ENCODE measurements around the gene PPIP5K1. TPM values are rescaled to one million over a fixed set of nuclear protein-coding genes. Genes with fewer than 3 reads are reported as not detected.

PPIP5K1 gene
- total and polyA plus RNA-seq, 2 donors from 2014 or later = 7.7 to 64.6 TPM

DNA sequence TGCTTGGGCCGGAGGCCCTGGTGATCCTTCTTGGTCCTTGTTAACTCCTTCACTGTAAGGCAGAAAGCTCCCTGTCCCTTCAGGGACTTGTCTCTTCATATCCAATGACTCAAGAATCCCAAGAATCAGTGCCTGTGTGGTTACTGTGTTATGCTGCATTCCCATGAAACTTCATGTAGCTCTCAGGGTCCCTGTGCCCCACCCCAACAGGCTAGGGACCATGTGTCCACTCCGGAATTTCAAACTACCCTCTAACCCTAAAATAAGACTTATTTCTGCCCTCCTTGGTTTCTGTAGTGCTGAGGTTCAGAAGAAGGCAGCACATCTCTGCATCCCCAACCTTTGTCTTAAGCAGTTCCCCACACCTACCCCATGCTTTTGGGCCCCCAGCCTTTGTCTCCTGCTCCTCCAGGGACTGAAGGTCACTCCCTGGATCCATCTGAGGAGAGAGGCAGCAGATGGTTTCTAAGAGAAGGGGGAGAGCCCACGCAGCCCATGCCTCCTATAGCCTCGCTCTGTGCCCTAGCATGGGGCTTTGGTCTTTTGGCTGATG lies 73.1 kb downstream of the PPIP5K1 start:
- intact Hi-C loops (cut with DNase I) = no loop called here
- TF ChIP-seq, protein P1, sequence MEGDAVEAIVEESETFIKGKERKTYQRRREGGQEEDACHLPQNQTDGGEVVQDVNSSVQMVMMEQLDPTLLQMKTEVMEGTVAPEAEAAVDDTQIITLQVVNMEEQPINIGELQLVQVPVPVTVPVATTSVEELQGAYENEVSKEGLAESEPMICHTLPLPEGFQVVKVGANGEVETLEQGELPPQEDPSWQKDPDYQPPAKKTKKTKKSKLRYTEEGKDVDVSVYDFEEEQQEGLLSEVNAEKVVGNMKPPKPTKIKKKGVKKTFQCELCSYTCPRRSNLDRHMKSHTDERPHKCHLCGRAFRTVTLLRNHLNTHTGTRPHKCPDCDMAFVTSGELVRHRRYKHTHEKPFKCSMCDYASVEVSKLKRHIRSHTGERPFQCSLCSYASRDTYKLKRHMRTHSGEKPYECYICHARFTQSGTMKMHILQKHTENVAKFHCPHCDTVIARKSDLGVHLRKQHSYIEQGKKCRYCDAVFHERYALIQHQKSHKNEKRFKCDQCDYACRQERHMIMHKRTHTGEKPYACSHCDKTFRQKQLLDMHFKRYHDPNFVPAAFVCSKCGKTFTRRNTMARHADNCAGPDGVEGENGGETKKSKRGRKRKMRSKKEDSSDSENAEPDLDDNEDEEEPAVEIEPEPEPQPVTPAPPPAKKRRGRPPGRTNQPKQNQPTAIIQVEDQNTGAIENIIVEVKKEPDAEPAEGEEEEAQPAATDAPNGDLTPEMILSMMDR (IDR thresholded peaks at IDR 0.05; ENCODE audit: borderline replicate concordance, extremely low read depth, insufficient read depth) = no peak
- no peak for FAIRE-seq
- peak overlapping the region; percentile 15 to 36 (median 24) for H3K4me3 ChIP-seq (ENCODE audit: low read length in 3 of 3)
- H3K27me3 ChIP-seq (ENCODE audit: control insufficient read depth, insufficient read depth, low read length) = no peaks in the 10 kb centered on the region
- peak overlapping the region in 2 of 3 donors; percentile 22 to 26 for H3K9ac ChIP-seq (ENCODE audit: low read length in 3 of 3)
- H3K36me3 ChIP-seq (ENCODE audit: control insufficient read depth in 2 of 3, insufficient read depth in 3 of 3, low read length in 3 of 3) = peaks cover 0 to 6% (median 3%) of the 10 kb centered on the region in 3 donors
- H3K27ac ChIP-seq (ENCODE audit: low read depth in 2 of 2, low read length in 2 of 2) = no peak overlapping the region
- peaks cover 0 to 11% (median 9%) of the 10 kb centered on the region in 3 donors for H3K4me1 ChIP-seq (ENCODE audit: control insufficient read depth in 2 of 3, insufficient read depth in 2 of 3, low read depth in 1 of 3, low read length in 3 of 3)
- DNase-seq = peak in 2 of 5 donors; percentile 46 to 68
- no peaks in the 10 kb centered on the region for H3K9me3 ChIP-seq (ENCODE audit: control insufficient read depth in 2 of 3, insufficient read depth in 1 of 3, low read length in 3 of 3)

DNA sequence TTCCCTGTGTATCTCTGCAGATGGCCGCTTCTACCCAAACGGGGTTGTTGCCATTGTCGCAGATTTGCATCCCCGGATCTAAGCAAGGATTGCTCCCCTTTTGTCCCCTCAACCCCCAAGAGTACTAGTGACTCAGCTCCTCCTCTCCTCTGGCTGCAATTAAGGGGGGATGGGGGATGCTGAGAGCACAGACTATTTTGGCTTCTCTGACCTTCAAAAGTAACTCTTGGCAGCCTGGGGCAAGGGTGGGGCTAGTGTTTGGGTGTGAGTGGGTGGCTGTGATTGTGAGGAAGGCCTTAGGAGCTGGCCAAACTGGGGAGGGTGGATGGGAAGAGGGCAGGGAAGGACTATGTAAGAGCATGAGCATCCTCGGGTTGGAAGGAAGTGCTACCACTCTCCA lies 73.8 kb downstream of the PPIP5K1 start:
- TF ChIP-seq, protein P1 (IDR thresholded peaks at IDR 0.05; ENCODE audit: borderline replicate concordance, extremely low read depth, insufficient read depth) = no peak
- no peak for DNase-seq
- intact Hi-C loops (cut with DNase I) = no loop called here
- Histone ChIP-seq H3K9me3 (ENCODE audit: control insufficient read depth in 2 of 3, insufficient read depth in 1 of 3, low read length in 3 of 3) (no peaks in the 10 kb centered on the region), H3K27ac (ENCODE audit: low read depth in 2 of 2, low read length in 2 of 2) (no peak overlapping the region), H3K4me3 (ENCODE audit: low read length in 3 of 3) (peak overlapping the region in 1 of 3 donors; percentile 14), H3K4me1 (ENCODE audit: control insufficient read depth in 2 of 3, insufficient read depth in 2 of 3, low read depth in 1 of 3, low read length in 3 of 3) (peaks cover 2 to 16% (median 9%) of the 10 kb centered on the region in 3 donors), H3K27me3 (ENCODE audit: control insufficient read depth, insufficient read depth, low read length) (no peaks in the 10 kb centered on the region), H3K36me3 (ENCODE audit: control insufficient read depth in 2 of 3, insufficient read depth in 3 of 3, low read length in 3 of 3) (peaks cover 0 to 3% (median 2%) of the 10 kb centered on the region in 3 donors), H3K9ac (ENCODE audit: low read length in 3 of 3) (no peak overlapping the region)
- no peak for FAIRE-seq

DNA sequence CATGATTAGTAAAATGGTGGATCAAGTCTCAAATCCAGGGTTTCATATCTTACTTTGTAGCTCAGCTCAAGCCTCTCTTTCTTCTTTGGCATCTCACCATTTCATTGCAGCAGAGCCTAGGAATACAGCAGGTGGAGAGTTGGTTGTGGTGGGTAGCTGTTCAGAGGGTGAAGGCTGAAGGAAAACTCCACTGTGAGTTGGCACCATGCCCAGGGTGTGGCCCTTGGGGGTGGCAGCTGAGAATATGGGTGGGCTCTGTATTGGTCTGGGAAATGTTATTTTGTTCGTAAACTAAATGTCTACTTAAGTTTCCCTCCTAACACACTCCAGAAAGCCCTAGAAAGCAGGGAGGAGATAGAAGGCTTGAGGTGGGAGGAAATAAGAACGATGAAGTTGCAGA lies 74.3 kb downstream of the PPIP5K1 start:
- TF ChIP-seq, protein P1 (IDR thresholded peaks at IDR 0.05; ENCODE audit: borderline replicate concordance, extremely low read depth, insufficient read depth) = no peak
- Histone ChIP-seq H3K4me1 (ENCODE audit: control insufficient read depth in 2 of 3, insufficient read depth in 2 of 3, low read depth in 1 of 3, low read length in 3 of 3) (peaks cover 3 to 18% (median 9%) of the 10 kb centered on the region in 3 donors), H3K9me3 (ENCODE audit: control insufficient read depth in 2 of 3, insufficient read depth in 1 of 3, low read length in 3 of 3) (no peaks in the 10 kb centered on the region), H3K36me3 (ENCODE audit: control insufficient read depth in 2 of 3, insufficient read depth in 3 of 3, low read length in 3 of 3) (peaks cover 0 to under 1% (median 0%) of the 10 kb centered on the region in 3 donors), H3K27me3 (ENCODE audit: control insufficient read depth, insufficient read depth, low read length) (no peaks in the 10 kb centered on the region), H3K27ac (ENCODE audit: low read depth in 2 of 2, low read length in 2 of 2) (no peak overlapping the region), H3K4me3 (ENCODE audit: low read length in 3 of 3) (no peak overlapping the region), H3K9ac (ENCODE audit: low read length in 3 of 3) (no peak overlapping the region)
- intact Hi-C loops (cut with DNase I) = no loop called here
- FAIRE-seq = no peak
- no peak for DNase-seq
